SK-N-SH (cell line): ENCODE results near the gene CEP112. TPM values are rescaled to one million over a fixed set of nuclear protein-coding genes. Genes with fewer than 3 reads are reported as not detected.

Source experiments
- CTCF ChIA-PET: fragments of 300-600, 350-600 bp; formaldehyde crosslinking; extraction: SDS; loops from one replicate; lab custom pipeline; 2021; lab: Yijun Ruan, JAX
- POLR2A ChIA-PET: fragments of 350-600 bp; sonication (Branson Sonifier 250); formaldehyde crosslinking; extraction: SDS; loops from one replicate; lab custom pipeline; 2020; ENCODE audit warnings: antibody characterized with exemption, inconsistent platforms; lab: Yijun Ruan, JAX
- DNase-seq: peaks from one replicate; pipeline ENCODE4 v3.0.0; 2012
- H2AFZ ChIP-seq: fragments of 200-600 bp; sonication (generic); 2 replicates; pipeline ENCODE4 v1.8.1; 2016; ENCODE audit warnings: antibody characterized with exemption, mild to moderate bottlenecking, low read depth
- H3F3A ChIP-seq: fragments of 200-600 bp; sonication (generic); replicated peaks from 2 replicates; pipeline ENCODE3; 2016; ENCODE audit warnings: antibody characterized with exemption, mild to moderate bottlenecking; ENCODE audit not compliant: insufficient read depth
- H3K27ac ChIP-seq, 2 experiments: fragments of 200-500 bp in 1 of 2; fragments of 200-600 bp in 1 of 2; sonication (Bioruptor generic) in 1 of 2; sonication (generic), shearing (Covaris generic) in 1 of 2; 2 replicates each; pipeline versions ENCODE4 v1.5.1 to v1.6.1; 2014 to 2016; ENCODE audit warnings: low read depth in 2 of 2, inconsistent platforms in 1 of 2, low read length in 1 of 2, mild to moderate bottlenecking in 1 of 2, mixed read lengths in 1 of 2
- H3K27me3 ChIP-seq: fragments of 200-600 bp; sonication (generic), shearing (Covaris generic); 2 replicates; pipeline ENCODE4 v1.6.1; 2016; ENCODE audit warnings: mixed run types; ENCODE audit not compliant: insufficient read depth
- H3K36me3 ChIP-seq, 2 experiments: fragments of 200-500 bp in 1 of 2; fragments of 200-600 bp in 1 of 2; sonication (Bioruptor generic) in 1 of 2; sonication (generic) in 1 of 2; replicated peaks in 1 of 2; 2 replicates each; pipeline versions ENCODE3 to v1.5.1; 2014 to 2016; ENCODE audit warnings: low read length in 1 of 2, mild to moderate bottlenecking in 1 of 2; ENCODE audit not compliant: insufficient read depth in 2 of 2, control insufficient read depth in 1 of 2
- H3K4me1 ChIP-seq, 2 experiments: fragments of 200-500 bp in 1 of 2; fragments of 200-600 bp in 1 of 2; sonication (Bioruptor generic) in 1 of 2; sonication (generic), shearing (Covaris generic) in 1 of 2; 2 replicates each; pipeline versions ENCODE4 v1.5.1 to v1.6.1; 2014 to 2016; ENCODE audit warnings: low read depth in 1 of 2, low read length in 1 of 2, mixed run types in 1 of 2; ENCODE audit not compliant: insufficient read depth in 2 of 2, control insufficient read depth in 1 of 2
- H3K4me2 ChIP-seq: fragments of 200-600 bp; sonication (generic), shearing (Covaris generic); 2 replicates; pipeline ENCODE4 v1.6.1; 2017; ENCODE audit warnings: mixed run types
- H3K4me3 ChIP-seq, 2 experiments: fragments of 200-500 bp in 1 of 2; fragments of 200-600 bp in 1 of 2; sonication (Bioruptor generic) in 1 of 2; sonication (generic), shearing (Covaris generic) in 1 of 2; 2 replicates each; pipeline versions ENCODE4 v1.5.1 to v1.8.1; 2014 to 2016; ENCODE audit warnings: low read depth in 2 of 2, inconsistent platforms in 1 of 2, low read length in 1 of 2, mild to moderate bottlenecking in 1 of 2, mixed read lengths in 1 of 2, moderate library complexity in 1 of 2
- H3K79me2 ChIP-seq: fragments of 200-600 bp; sonication (generic); 2 replicates; pipeline ENCODE4 v1.8.1; 2017; ENCODE audit warnings: mild to moderate bottlenecking; ENCODE audit not compliant: insufficient read depth
- H3K9ac ChIP-seq: fragments of 200-600 bp; sonication (generic); 2 replicates; pipeline ENCODE4 v1.6.1; 2017; ENCODE audit warnings: mixed run types
- H3K9me2 ChIP-seq: fragments of 200-600 bp; sonication (generic); 2 replicates; pipeline ENCODE4 v1.6.1; 2017; ENCODE audit warnings: mixed run types
- H3K9me3 ChIP-seq: fragments of 200-600 bp; sonication (generic); 2 replicates; pipeline ENCODE4 v1.6.1; 2017; ENCODE audit warnings: mixed run types, mild to moderate bottlenecking, moderate library complexity
- H4K20me1 ChIP-seq: fragments of 200-600 bp; sonication (generic); 2 replicates; pipeline ENCODE4 v1.6.1; 2017; ENCODE audit warnings: mild to moderate bottlenecking, mixed run types; ENCODE audit not compliant: insufficient read depth
- ELF1 ChIP-seq: IDR thresholded peaks from 2 replicates; pipeline ENCODE4 v1.4.0; 2012
- FOSL2 ChIP-seq: IDR thresholded peaks from 2 replicates; pipeline ENCODE4 v1.4.0; 2012; ENCODE audit warnings: low read depth, mild to moderate bottlenecking, moderate library complexity, borderline replicate concordance
- FOXJ3 ChIP-seq: sonication (generic); formaldehyde crosslinking; IDR thresholded peaks from 2 replicates; pipeline ENCODE4 v1.5.1; 2020; ENCODE audit warnings: mild to moderate bottlenecking, missing genetic modification reagents
- FOXM1 ChIP-seq: IDR thresholded peaks from 2 replicates; pipeline ENCODE4 v1.4.0; 2012; ENCODE audit warnings: low read depth, mild to moderate bottlenecking
- GABPA ChIP-seq: IDR thresholded peaks from 2 replicates; pipeline ENCODE4 v1.4.0; 2012; ENCODE audit warnings: low read depth, mild to moderate bottlenecking
- MAX ChIP-seq: IDR thresholded peaks from 2 replicates; pipeline ENCODE4 v1.4.0; 2012; ENCODE audit warnings: low read depth
- POLR2AphosphoS5 ChIP-seq: IDR thresholded peaks from 2 replicates; pipeline ENCODE4 v1.6.1; 2012; ENCODE audit warnings: low read depth, low read length
- RAD21 ChIP-seq: IDR thresholded peaks from 2 replicates; pipeline ENCODE4 v1.6.1; 2012; ENCODE audit warnings: mild to moderate bottlenecking, low read length
- RCOR1 ChIP-seq: fragments of 150-350 bp; IDR thresholded peaks from 2 replicates; pipeline ENCODE4 v1.6.1; 2017; ENCODE audit warnings: antibody characterized with exemption, low read length
- REST ChIP-seq: IDR thresholded peaks from 2 replicates; pipeline ENCODE4 v1.6.1; 2012; ENCODE audit warnings: mild to moderate bottlenecking, low read depth, low read length, moderate library complexity
- SIN3A ChIP-seq: IDR thresholded peaks from 2 replicates; pipeline ENCODE4 v1.6.1; 2012; ENCODE audit warnings: low read depth, mild to moderate bottlenecking, low read length, moderate library complexity, borderline replicate concordance
- TEAD4 ChIP-seq: IDR thresholded peaks from 2 replicates; pipeline ENCODE4 v1.4.0; 2012; ENCODE audit warnings: mild to moderate bottlenecking, borderline replicate concordance; ENCODE audit not compliant: insufficient read depth
- WGBS: methylation state at CpG from one replicate; pipeline ENCODE4 v1.1.6; 2017; ENCODE audit warnings: low lambda C conversion rate; 5-methylcytosine and 5-hydroxymethylcytosine counted together
- polyA plus RNA-seq, 3 experiments: library from polyadenylated mRNA; depleted of rRNA; stranded (reverse); fragments of >200 nt; gene quantifications; 2 replicates each; pipeline ENCODE4 v1.2.3, GENCODE V29; 2012

Gene CEP112
- polyA plus RNA-seq, 1 of the 3 experiments (the other 2 are of a cell fraction), result 7.9 TPM

GRCh38 chr17:65953316-65954147 is 238.4 kb downstream of the CEP112 start:
- peaks cover 15% of the 10 kb centered on the region; the same call in 1 of the 2 replicates for H3K9me3 ChIP-seq
- no peaks in the 10 kb centered on the region; a peak in 1 of 4 replicates for H3K4me1 ChIP-seq
- H3F3A ChIP-seq, result no peaks in the 10 kb centered on the region
- no peaks in the 10 kb centered on the region for H3K9me2 ChIP-seq
- no peaks in the 10 kb centered on the region for H4K20me1 ChIP-seq
- H3K27ac ChIP-seq, result no peak overlapping the region
- WGBS, result 85% methylated on average over 11 of the region's 11 CpGs
- H3K4me2 ChIP-seq, result no peak overlapping the region
- TF ChIP-seq MAX (no peak), ELF1 (no peak), SIN3A (no peak), POLR2AphosphoS5 (no peak), FOXJ3 (CRISPR knock-in tag) (no peak), GABPA (no peak), RAD21 (no peak), FOXM1 (no peak), RCOR1 (no peak), FOSL2 (no peak), REST (no peak), TEAD4 (no peak)
- H3K4me3 ChIP-seq, result no peak overlapping the region
- H2AFZ ChIP-seq, result no peak overlapping the region
- no peaks in the 10 kb centered on the region for H3K79me2 ChIP-seq
- H3K9ac ChIP-seq, result no peak overlapping the region
- POLR2A ChIA-PET, result no interaction called here
- H3K36me3 ChIP-seq, result peaks cover 10 to 12% of the 10 kb centered on the region in 2 experiments
- no peaks in the 10 kb centered on the region for H3K27me3 ChIP-seq
- no peak for DNase-seq
- CTCF ChIA-PET, result interaction anchor here (0.7 kb wide), 1 partner anchor 212 kb away, joined by 3 read pairs; no protein-coding TSS in a partner anchor

- CTCF ChIA-PET, result interaction anchor here (1.4 kb wide), 1 partner anchor 13 kb away, joined by 3 read pairs; no protein-coding TSS in a partner anchor
- Histone ChIP-seq H3K27ac (no peak overlapping the region), H3K36me3 (peaks cover 5 to 6% of the 10 kb centered on the region in 2 experiments), H3K27me3 (no peaks in the 10 kb centered on the region), H3K4me3 (no peak overlapping the region), H3K4me1 (no peaks in the 10 kb centered on the region; a peak in 1 of 4 replicates), H3K9me3 (peaks cover 8% of the 10 kb centered on the region; the same call in 1 of the 2 replicates), H3K79me2 (no peaks in the 10 kb centered on the region), H3K9ac (no peak overlapping the region), H3K4me2 (no peak overlapping the region), H3K9me2 (no peaks in the 10 kb centered on the region), H4K20me1 (no peaks in the 10 kb centered on the region), H2AFZ (no peak overlapping the region), H3F3A (no peaks in the 10 kb centered on the region)
- POLR2A ChIA-PET, result no interaction called here
- WGBS, result 93% methylated on average over 1 of the region's 1 CpG
- no peak for TF ChIP-seq FOXJ3 (CRISPR knock-in tag)
- no peak for DNase-seq
Measured at GRCh38 chr17:65952586-65952985, 239.3 kb downstream of the CEP112 start.
